ENCODE results near the gene NKX2-4. TPM values are rescaled to one million over a fixed set of nuclear protein-coding genes. Genes with fewer than 3 reads are reported as not detected.
"Not testable (repeated sequence)": the region's sequence is repeated elsewhere in the genome, so short reads cannot be mapped to it uniquely, and the experiment has no call there.

The NKX2-4 gene
- total RNA-seq, 6 experiments from 2014 or later, result not detected

DNA sequence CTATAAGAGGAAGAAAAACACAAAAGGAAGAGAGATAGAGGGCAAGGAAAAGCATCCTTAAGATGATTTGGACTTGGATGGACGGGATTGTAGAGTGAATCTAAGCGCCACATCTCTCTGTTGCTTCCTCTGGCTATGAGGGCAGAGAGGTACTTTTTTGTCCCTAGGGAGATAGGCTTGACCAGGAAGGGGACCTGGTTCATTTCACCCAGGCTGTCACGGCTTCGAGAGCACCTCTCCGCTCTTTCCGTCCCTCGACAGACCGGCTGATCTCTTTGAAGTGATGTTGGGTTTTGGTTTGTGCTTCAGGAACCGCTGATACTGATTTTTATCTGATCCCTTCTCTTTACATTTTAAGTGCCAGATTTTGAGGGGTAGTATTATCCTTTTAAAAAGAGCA is 19.6 kb downstream of the NKX2-4 start:
- H3K27me3 Mint-ChIP-seq (ENCODE audit: insufficient read depth), result no peaks in the 10 kb centered on the region
- DNase-seq, result no peak
- no peaks in the 10 kb centered on the region for H3K9me3 Mint-ChIP-seq
- H3K27ac Mint-ChIP-seq, result no peak overlapping the region
- peaks cover 9% of the 10 kb centered on the region for H3K36me3 Mint-ChIP-seq (ENCODE audit: low read depth)
- H3K4me1 Mint-ChIP-seq (ENCODE audit: low read depth), result peaks cover 28% of the 10 kb centered on the region
- no peak overlapping the region for H3K4me3 Mint-ChIP-seq
- TF ChIP-seq CTCF (IDR thresholded peaks at IDR 0.05), result no peak

GRCh38 chr20:21376626-21377025 is 20.7 kb downstream of the NKX2-4 start:
- Mint-ChIP-seq H3K36me3 (ENCODE audit: low read depth) (peaks cover 9% of the 10 kb centered on the region), H3K4me1 (ENCODE audit: low read depth) (peaks cover 33% of the 10 kb centered on the region), H3K4me3 (no peak overlapping the region), H3K9me3 (no peaks in the 10 kb centered on the region), H3K27me3 (ENCODE audit: insufficient read depth) (no peaks in the 10 kb centered on the region), H3K27ac (peak overlapping the region; percentile 17; the same call in 1 of the 2 replicates)
- no peak for TF ChIP-seq CTCF (IDR thresholded peaks at IDR 0.05)
- DNase-seq, result no peak

DNA sequence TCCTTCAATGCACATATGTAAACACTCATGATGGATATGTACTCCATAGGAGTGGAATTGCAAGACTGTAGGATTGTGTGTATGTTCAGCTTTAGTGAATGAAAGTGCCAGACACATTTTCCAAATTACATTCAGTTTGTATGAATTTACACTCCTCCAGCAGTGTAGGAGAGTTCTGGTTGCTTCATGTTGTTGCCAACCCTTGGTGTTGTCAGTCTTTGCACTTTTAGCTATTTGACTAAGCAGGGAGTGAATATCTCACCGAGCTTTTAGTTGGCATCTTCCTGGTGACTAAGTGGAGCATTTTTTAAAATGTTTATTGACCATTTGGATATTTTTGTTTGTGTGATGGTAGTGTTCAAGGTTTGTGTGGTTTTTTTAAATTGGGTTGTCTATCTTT is 23.9 kb downstream of the NKX2-4 start:
- Mint-ChIP-seq H3K27ac (no peak overlapping the region), H3K4me1 (ENCODE audit: low read depth) (peaks cover 17% of the 10 kb centered on the region), H3K27me3 (ENCODE audit: insufficient read depth) (no peaks in the 10 kb centered on the region)

GRCh38 chr20:21372016-21372415 is 25.3 kb downstream of the NKX2-4 start:
- H3K4me3 Mint-ChIP-seq, result no peak overlapping the region
- no peaks in the 10 kb centered on the region for H3K9me3 Mint-ChIP-seq
- peaks cover 13% of the 10 kb centered on the region for H3K4me1 Mint-ChIP-seq (ENCODE audit: low read depth)
- peaks cover 8% of the 10 kb centered on the region for H3K36me3 Mint-ChIP-seq (ENCODE audit: low read depth)
- no peak for TF ChIP-seq CTCF (IDR thresholded peaks at IDR 0.05)
- H3K27ac Mint-ChIP-seq, result no peak overlapping the region
- H3K27me3 Mint-ChIP-seq (ENCODE audit: insufficient read depth), result no peaks in the 10 kb centered on the region
- DNase-seq, result no peak

More for the DNA sequence above, 23.9 kb downstream of the NKX2-4 start:
- no peak for DNase-seq
- Mint-ChIP-seq H3K4me3 (no peak overlapping the region), H3K9me3 (no peaks in the 10 kb centered on the region), H3K36me3 (ENCODE audit: low read depth) (peaks cover 14% of the 10 kb centered on the region)
- no peak for TF ChIP-seq CTCF (IDR thresholded peaks at IDR 0.05)

- TF ChIP-seq CTCF (IDR thresholded peaks at IDR 0.05), result no peak
- H3K4me3 Mint-ChIP-seq, result no peak overlapping the region
- no peaks in the 10 kb centered on the region for H3K27me3 Mint-ChIP-seq (ENCODE audit: insufficient read depth)
- no peak for DNase-seq
- H3K36me3 Mint-ChIP-seq (ENCODE audit: low read depth), result peaks cover 16% of the 10 kb centered on the region
- H3K9me3 Mint-ChIP-seq, result no peaks in the 10 kb centered on the region
- no peak overlapping the region for H3K27ac Mint-ChIP-seq
- H3K4me1 Mint-ChIP-seq (ENCODE audit: low read depth), result peaks cover 6% of the 10 kb centered on the region
These were observed 26.1 kb downstream of the NKX2-4 start for GRCh38 chr20:21371193-21371592.

DNA sequence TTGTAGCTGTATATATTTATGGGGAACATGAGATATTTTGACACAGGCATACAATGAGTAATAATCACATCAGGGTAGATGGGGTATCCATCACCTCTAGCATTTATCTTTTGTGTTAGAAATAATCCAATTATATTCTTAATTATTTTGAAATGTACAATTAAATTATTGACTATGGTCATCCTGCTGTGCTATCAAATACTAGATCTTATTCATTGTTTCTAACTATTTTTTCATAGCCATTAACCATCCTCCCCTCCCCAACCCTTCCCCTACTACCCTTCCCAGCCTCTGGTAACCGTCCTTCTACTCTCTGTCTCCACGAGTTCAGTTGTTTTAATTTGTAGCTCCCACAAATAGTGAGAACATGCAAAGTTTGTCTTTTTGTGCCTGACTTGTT is 28.5 kb downstream of the NKX2-4 start:
- 0 out of 2 replicates have a peak, but pooled peaks cover 6% of the 10 kb centered on the region for H3K4me1 Mint-ChIP-seq (ENCODE audit: low read depth)
- DNase-seq, result no peak
- no peaks in the 10 kb centered on the region for H3K9me3 Mint-ChIP-seq
- no peak overlapping the region for H3K27ac Mint-ChIP-seq
- H3K4me3 Mint-ChIP-seq, result no peak overlapping the region
- TF ChIP-seq CTCF (IDR thresholded peaks at IDR 0.05), result no peak
- no peaks in the 10 kb centered on the region for H3K27me3 Mint-ChIP-seq (ENCODE audit: insufficient read depth)
- peaks cover 16% of the 10 kb centered on the region for H3K36me3 Mint-ChIP-seq (ENCODE audit: low read depth)

DNA sequence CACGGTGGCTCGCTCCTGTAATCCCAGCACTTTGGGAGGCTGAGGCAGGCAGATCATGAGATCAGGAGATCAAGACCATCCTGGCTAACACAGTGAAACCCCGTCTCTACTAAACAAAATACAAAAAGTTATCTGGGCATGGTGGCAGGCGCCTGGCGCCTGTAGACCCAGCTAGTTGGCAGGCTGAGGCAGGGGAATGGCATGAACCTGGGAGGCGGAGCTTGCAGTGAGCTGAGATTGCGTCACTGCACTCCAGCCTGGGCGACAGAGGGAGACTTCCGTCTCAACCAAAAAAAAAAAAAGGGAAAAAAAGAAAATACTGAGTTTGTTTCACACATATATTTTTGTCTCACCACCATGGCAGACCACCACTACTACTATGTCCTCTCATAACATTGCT is 31.1 kb downstream of the NKX2-4 start:
- not testable (repeated sequence) for H3K4me3 Mint-ChIP-seq; H3K27ac Mint-ChIP-seq; H3K9me3 Mint-ChIP-seq; H3K27me3 Mint-ChIP-seq (ENCODE audit: insufficient read depth); DNase-seq
- Mint-ChIP-seq H3K36me3 (ENCODE audit: low read depth) (peaks cover 24% of the 10 kb centered on the region), H3K4me1 (ENCODE audit: low read depth) (peaks cover 16% of the 10 kb centered on the region)
